Measurements from ENCODE around the gene PCDH9. TPM values are rescaled to one million over a fixed set of nuclear protein-coding genes. Genes with fewer than 3 reads are reported as not detected.

Gene PCDH9
- total RNA-seq, 1 donor from 2014 or later = 9.8 TPM

- no peaks in the 10 kb centered on the region for H3K4me1 Mint-ChIP-seq (ENCODE audit: low read depth)
- H3K27me3 Mint-ChIP-seq (ENCODE audit: low read depth) = no peaks in the 10 kb centered on the region
- no peaks in the 10 kb centered on the region for H3K9me3 Mint-ChIP-seq (ENCODE audit: low read depth)
- no peak overlapping the region for H3K27ac Mint-ChIP-seq (ENCODE audit: unreplicated experiment)
- no peak for TF ChIP-seq CTCF (IDR thresholded peaks at IDR 0.05)
- no peak for DNase-seq (ENCODE audit: low spot score)
- H3K36me3 Mint-ChIP-seq (ENCODE audit: low read depth) = no peaks in the 10 kb centered on the region
- H3K4me3 Mint-ChIP-seq (ENCODE audit: unreplicated experiment) = no peak overlapping the region
Observed at GRCh38 chr13:66859078-66859477, 371.1 kb downstream of the PCDH9 start.

GRCh38 chr13:66858163-66858562, 372.0 kb downstream of the PCDH9 start:
- Mint-ChIP-seq H3K4me1 (ENCODE audit: low read depth) (no peaks in the 10 kb centered on the region), H3K36me3 (ENCODE audit: low read depth) (no peaks in the 10 kb centered on the region), H3K9me3 (ENCODE audit: low read depth) (no peaks in the 10 kb centered on the region), H3K27me3 (ENCODE audit: low read depth) (no peaks in the 10 kb centered on the region), H3K4me3 (ENCODE audit: unreplicated experiment) (no peak overlapping the region), H3K27ac (ENCODE audit: unreplicated experiment) (no peak overlapping the region)
- no peak for DNase-seq (ENCODE audit: low spot score)
- TF ChIP-seq CTCF (IDR thresholded peaks at IDR 0.05) = no peak

GRCh38 chr13:66855131-66855530, 375.0 kb downstream of the PCDH9 start:
- Mint-ChIP-seq H3K27ac (ENCODE audit: unreplicated experiment) (no peak overlapping the region), H3K4me3 (ENCODE audit: unreplicated experiment) (no peak overlapping the region), H3K4me1 (ENCODE audit: low read depth) (no peaks in the 10 kb centered on the region), H3K36me3 (ENCODE audit: low read depth) (no peaks in the 10 kb centered on the region), H3K9me3 (ENCODE audit: low read depth) (peaks cover 3% of the 10 kb centered on the region), H3K27me3 (ENCODE audit: low read depth) (no peaks in the 10 kb centered on the region)
- TF ChIP-seq CTCF (IDR thresholded peaks at IDR 0.05) = no peak
- no peak for DNase-seq (ENCODE audit: low spot score)

- Mint-ChIP-seq H3K27me3 (ENCODE audit: low read depth) (no peaks in the 10 kb centered on the region), H3K27ac (ENCODE audit: unreplicated experiment) (no peak overlapping the region), H3K4me1 (ENCODE audit: low read depth) (no peaks in the 10 kb centered on the region), H3K4me3 (ENCODE audit: unreplicated experiment) (no peak overlapping the region), H3K36me3 (ENCODE audit: low read depth) (no peaks in the 10 kb centered on the region), H3K9me3 (ENCODE audit: low read depth) (peaks cover 3% of the 10 kb centered on the region)
- no peak for TF ChIP-seq CTCF (IDR thresholded peaks at IDR 0.05)
- no peak for DNase-seq (ENCODE audit: low spot score)
Observed at GRCh38 chr13:66853564-66853963, 376.6 kb downstream of the PCDH9 start.

GRCh38 chr13:66849706-66850105, 380.4 kb downstream of the PCDH9 start:
- no peaks in the 10 kb centered on the region for H3K27me3 Mint-ChIP-seq (ENCODE audit: low read depth)

More at GRCh38 chr13:66849706-66850105, 380.4 kb downstream of the PCDH9 start:
- no peak overlapping the region for H3K27ac Mint-ChIP-seq (ENCODE audit: unreplicated experiment)
- peaks cover 3% of the 10 kb centered on the region for H3K9me3 Mint-ChIP-seq (ENCODE audit: low read depth)
- H3K4me3 Mint-ChIP-seq (ENCODE audit: unreplicated experiment) = no peak overlapping the region
- TF ChIP-seq CTCF (IDR thresholded peaks at IDR 0.05) = no peak
- H3K36me3 Mint-ChIP-seq (ENCODE audit: low read depth) = no peaks in the 10 kb centered on the region
- no peak for DNase-seq (ENCODE audit: low spot score)
- no peaks in the 10 kb centered on the region for H3K4me1 Mint-ChIP-seq (ENCODE audit: low read depth)
